BLaER1 treated with 17β-estradiol and CSF1 and Interleukin-3, amounts not matched to agents 10 nM and 100 nM (cell line): ENCODE data around the gene PLEKHA7.
"Not testable (repeated sequence)": the region's sequence is repeated elsewhere in the genome, so short reads cannot be mapped to it uniquely, and the experiment has no call there.

Experiments
- H3K27ac ChIP-seq, 11 experiments: shearing (Covaris generic); formaldehyde crosslinking; 2 replicates each; pipeline ENCODE4 v1.8.1; 2022
- H3K27me3 ChIP-seq, 11 experiments: shearing (Covaris generic); formaldehyde crosslinking; 2 replicates each; pipeline ENCODE4 v1.8.1; 2022
- H3K36me3 ChIP-seq, 11 experiments: shearing (Covaris generic); formaldehyde crosslinking; 2 replicates each; pipeline ENCODE4 v1.8.1; 2022
- H3K4me1 ChIP-seq, 10 experiments: shearing (Covaris generic); formaldehyde crosslinking; 2 replicates each; pipeline ENCODE4 v1.8.1; 2022
- H3K4me2 ChIP-seq, 11 experiments: shearing (Covaris generic); formaldehyde crosslinking; 2 replicates each; pipeline ENCODE4 v1.8.1; 2022
- H3K4me3 ChIP-seq, 10 experiments: shearing (Covaris generic); formaldehyde crosslinking; 2 replicates each; pipeline ENCODE4 v1.8.1; 2022
- H3K9ac ChIP-seq, 11 experiments: shearing (Covaris generic); formaldehyde crosslinking; 2 replicates each; pipeline ENCODE4 v1.8.1; 2022
- H3K9me3 ChIP-seq, 11 experiments: shearing (Covaris generic); formaldehyde crosslinking; replicated peaks in 1 of 11; 2 replicates each; pipeline ENCODE4 v1.8.1; 2022
- H4K20me1 ChIP-seq, 11 experiments: shearing (Covaris generic); formaldehyde crosslinking; 2 replicates each; pipeline ENCODE4 v1.8.1; 2022
- Cebpa-rat ChIP-seq, 11 experiments: shearing (Covaris generic); IDR thresholded peaks; 2 replicates each; pipeline ENCODE4 v1.8.1; 2022

The PLEKHA7 gene

GRCh38 chr11:16969010-16969999, 44.9 kb downstream of the PLEKHA7 start:
- Histone ChIP-seq H3K27ac (no peak overlapping the region), H3K4me2 (no peak overlapping the region)

GRCh38 chr11:16968196-16968595, 46.0 kb downstream of the PLEKHA7 start:
- Histone ChIP-seq H3K9ac (no peak overlapping the region), H3K36me3 (no peaks in the 10 kb centered on the region), H3K27ac (no peak overlapping the region), H3K9me3 (no peaks in the 10 kb centered on the region), H3K4me1 (no peaks in the 10 kb centered on the region), H3K4me2 (no peak overlapping the region), H4K20me1 (no peaks in the 10 kb centered on the region), H3K27me3 (no peaks in the 10 kb centered on the region), H3K4me3 (no peak overlapping the region)
- TF ChIP-seq Cebpa-rat (IDR thresholded peaks at IDR 0.05) = no peak

More at GRCh38 chr11:16969010-16969999, 44.9 kb downstream of the PLEKHA7 start:
- Histone ChIP-seq H3K4me1 (no peaks in the 10 kb centered on the region), H3K27me3 (no peaks in the 10 kb centered on the region), H3K9me3 (no peaks in the 10 kb centered on the region), H3K9ac (no peak overlapping the region), H4K20me1 (no peaks in the 10 kb centered on the region), H3K36me3 (no peaks in the 10 kb centered on the region), H3K4me3 (no peak overlapping the region)
- no peak for TF ChIP-seq Cebpa-rat (IDR thresholded peaks at IDR 0.05)

DNA sequence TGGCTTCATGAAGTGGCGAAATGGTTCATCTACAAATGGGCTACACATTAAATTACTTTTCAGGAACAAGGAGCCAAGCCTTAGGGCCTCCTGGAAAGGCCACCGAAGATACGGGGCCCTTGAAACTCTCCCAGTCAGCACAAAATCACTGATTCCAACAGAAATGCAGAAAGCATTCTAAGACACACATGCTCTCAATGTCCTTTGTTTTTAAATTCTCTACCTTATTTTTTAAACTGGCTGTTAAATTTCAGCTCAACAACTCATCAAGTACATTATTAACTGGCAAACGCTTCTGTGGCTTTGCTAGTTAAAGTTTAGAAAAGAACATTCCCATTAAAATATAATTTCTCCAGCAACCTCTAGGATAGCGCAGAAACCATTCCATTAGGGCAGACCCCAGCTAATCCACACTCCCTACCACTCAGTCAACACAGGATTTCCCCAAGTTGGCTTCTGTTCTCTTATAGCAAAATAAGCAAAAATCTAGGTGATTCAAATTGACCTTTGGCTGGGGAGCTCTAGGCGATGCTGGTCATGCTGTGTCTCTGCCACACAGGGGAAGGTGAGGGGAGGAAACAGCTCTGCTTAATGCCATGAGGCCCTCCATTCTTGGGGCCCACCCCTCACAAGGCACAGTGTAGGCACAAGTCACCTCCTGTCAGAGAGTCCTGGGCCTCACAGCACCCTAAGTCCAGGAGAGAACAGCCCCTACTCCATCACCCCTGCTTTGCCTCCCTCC, 47.1 kb downstream of the PLEKHA7 start:
- Histone ChIP-seq H4K20me1 (no peaks in the 10 kb centered on the region), H3K4me3 (no peak overlapping the region), H3K27me3 (no peaks in the 10 kb centered on the region), H3K4me1 (no peaks in the 10 kb centered on the region), H3K9ac (no peak overlapping the region), H3K36me3 (no peaks in the 10 kb centered on the region), H3K9me3 (no peaks in the 10 kb centered on the region), H3K4me2 (no peak overlapping the region), H3K27ac (no peak overlapping the region)
- no peak for TF ChIP-seq Cebpa-rat (IDR thresholded peaks at IDR 0.05)

- no peak overlapping the region for H3K9ac ChIP-seq
- no peak overlapping the region for H3K4me2 ChIP-seq
- no peak for TF ChIP-seq Cebpa-rat (IDR thresholded peaks at IDR 0.05)
- H4K20me1 ChIP-seq = no peaks in the 10 kb centered on the region
- no peak overlapping the region for H3K4me3 ChIP-seq
- no peak overlapping the region for H3K27ac ChIP-seq
- no peaks in the 10 kb centered on the region for H3K27me3 ChIP-seq
- no peaks in the 10 kb centered on the region for H3K36me3 ChIP-seq
- H3K4me1 ChIP-seq = no peaks in the 10 kb centered on the region
- H3K9me3 ChIP-seq = no peaks in the 10 kb centered on the region
Observed at GRCh38 chr11:16964501-16964900, 49.7 kb downstream of the PLEKHA7 start.

- no peak overlapping the region for H3K27ac ChIP-seq
- H3K4me3 ChIP-seq = no peak overlapping the region
- no peaks in the 10 kb centered on the region for H3K9me3 ChIP-seq
- no peak overlapping the region for H3K4me2 ChIP-seq
- no peaks in the 10 kb centered on the region for H3K36me3 ChIP-seq
- TF ChIP-seq Cebpa-rat (IDR thresholded peaks at IDR 0.05) = no peak
- no peaks in the 10 kb centered on the region for H3K27me3 ChIP-seq
- H3K9ac ChIP-seq = no peak overlapping the region
- no peaks in the 10 kb centered on the region for H4K20me1 ChIP-seq
- no peaks in the 10 kb centered on the region for H3K4me1 ChIP-seq
Observed at GRCh38 chr11:16963316-16963876, 50.8 kb downstream of the PLEKHA7 start.

DNA sequence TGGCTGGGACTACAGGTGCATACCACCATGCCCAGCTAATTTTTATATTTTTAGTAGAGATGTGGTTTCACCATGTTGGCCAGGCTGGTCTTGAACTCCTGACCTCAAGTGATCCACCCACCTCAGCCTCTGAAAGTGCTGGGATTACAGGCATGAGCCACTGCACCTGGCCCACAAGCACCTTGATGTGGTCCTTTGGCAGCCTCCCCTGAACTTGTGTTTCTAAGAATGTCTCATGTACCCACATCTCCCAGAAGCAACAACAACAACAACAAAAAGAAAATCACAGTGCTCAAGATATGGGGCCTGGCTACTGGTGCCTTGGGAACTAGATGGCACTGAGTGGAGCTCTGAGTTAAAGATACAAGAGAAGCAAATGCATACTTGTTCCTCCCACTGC, 51.6 kb downstream of the PLEKHA7 start:
- H3K9me3 ChIP-seq, H3K4me2 ChIP-seq, H3K9ac ChIP-seq, H4K20me1 ChIP-seq, H3K27ac ChIP-seq, H3K4me1 ChIP-seq, H3K27me3 ChIP-seq, H3K4me3 ChIP-seq, H3K36me3 ChIP-seq: not testable (repeated sequence)

DNA sequence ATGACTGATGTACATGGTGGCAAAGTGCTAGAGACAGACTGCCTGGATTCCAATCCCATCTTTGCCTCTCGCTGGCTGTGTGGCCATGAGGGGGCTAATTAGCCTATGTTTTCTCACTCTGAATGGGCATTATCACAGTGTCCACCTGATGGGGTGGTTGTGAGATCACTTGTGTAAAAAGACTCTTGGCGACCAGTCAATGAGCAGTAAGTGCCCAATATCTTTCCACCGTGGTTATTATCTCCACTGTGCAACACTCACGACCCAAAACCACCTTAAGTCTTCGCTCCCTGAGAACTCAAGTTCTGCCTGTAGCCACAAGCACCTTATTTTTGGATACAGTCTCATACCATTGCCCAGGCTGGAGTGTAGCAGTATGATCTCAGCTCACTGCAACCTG, 52.1 kb downstream of the PLEKHA7 start:
- H3K36me3 ChIP-seq = no peaks in the 10 kb centered on the region
- H3K4me2 ChIP-seq = no peak overlapping the region
- TF ChIP-seq Cebpa-rat (IDR thresholded peaks at IDR 0.05) = no peak
- H3K9ac ChIP-seq = no peak overlapping the region
- H3K9me3 ChIP-seq = no peaks in the 10 kb centered on the region
- no peak overlapping the region for H3K4me3 ChIP-seq
- H4K20me1 ChIP-seq = no peaks in the 10 kb centered on the region
- H3K27me3 ChIP-seq = no peaks in the 10 kb centered on the region
- no peaks in the 10 kb centered on the region for H3K4me1 ChIP-seq
- H3K27ac ChIP-seq = no peak overlapping the region

GRCh38 chr11:16960250-16960649, 54.0 kb downstream of the PLEKHA7 start:
- Histone ChIP-seq H3K9ac (no peak overlapping the region), H3K27ac (no peak overlapping the region), H4K20me1 (no peaks in the 10 kb centered on the region), H3K4me1 (no peaks in the 10 kb centered on the region), H3K9me3 (no peaks in the 10 kb centered on the region), H3K4me2 (no peak overlapping the region), H3K36me3 (no peaks in the 10 kb centered on the region), H3K4me3 (no peak overlapping the region), H3K27me3 (no peaks in the 10 kb centered on the region)
- TF ChIP-seq Cebpa-rat (IDR thresholded peaks at IDR 0.05) = no peak

DNA sequence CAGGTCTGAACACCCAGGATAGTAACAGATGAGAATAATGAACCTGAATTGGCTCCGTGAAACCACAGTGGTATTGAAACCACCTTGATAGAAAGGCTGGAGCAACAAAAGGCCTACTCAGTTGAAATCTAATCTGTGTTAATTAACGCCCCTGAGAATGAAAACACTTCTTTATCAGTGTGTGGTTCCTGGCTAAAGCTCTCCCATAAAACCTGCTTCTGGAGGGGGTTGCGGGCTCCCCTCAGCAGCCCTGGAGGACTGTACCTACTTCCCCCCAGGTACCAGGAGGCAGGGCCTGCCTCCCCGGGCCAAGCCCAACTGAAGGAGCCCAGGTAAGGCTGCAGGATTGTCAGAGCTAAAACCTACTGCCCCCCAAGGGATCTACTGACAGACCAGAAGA, 54.6 kb downstream of the PLEKHA7 start:
- no peaks in the 10 kb centered on the region for H3K27me3 ChIP-seq
- no peaks in the 10 kb centered on the region for H3K9me3 ChIP-seq
- no peaks in the 10 kb centered on the region for H4K20me1 ChIP-seq
- no peaks in the 10 kb centered on the region for H3K4me1 ChIP-seq
- H3K4me2 ChIP-seq = no peak overlapping the region
- H3K27ac ChIP-seq = no peak overlapping the region
- H3K9ac ChIP-seq = no peak overlapping the region
- no peak for TF ChIP-seq Cebpa-rat (IDR thresholded peaks at IDR 0.05)
- no peak overlapping the region for H3K4me3 ChIP-seq
- no peaks in the 10 kb centered on the region for H3K36me3 ChIP-seq
